SK-N-SH treated with all-trans-retinoic acid at 6 μM for 48 hours (cell line): ENCODE data around the gene UNC5C.

ENCODE experiments used
- ATAC-seq: fragments of 200-7000 bp; cut with Tn5 transposase; 3 replicates; pipeline ENCODE4 v1.9.1; 2020; ENCODE audit warnings: mild to moderate bottlenecking, moderate library complexity
- ARNTL ChIP-seq: fragments of 450-650 bp; formaldehyde crosslinking; IDR thresholded peaks from 2 replicates; pipeline ENCODE4 v1.5.0; 2020; ENCODE audit warnings: low read depth, mild to moderate bottlenecking, moderate library complexity, borderline replicate concordance
- BACH2 ChIP-seq: fragments of 250-450 bp; sonication (Bioruptor Pico); IDR thresholded peaks from 2 replicates; pipeline ENCODE4 v1.9.0; 2021; ENCODE audit warnings: mild to moderate bottlenecking, borderline replicate concordance
- CSDC2 ChIP-seq: fragments of 250-450 bp; sonication (Bioruptor Pico); IDR thresholded peaks from 2 replicates; pipeline ENCODE4 v1.5.0; 2020; ENCODE audit warnings: mild to moderate bottlenecking, moderate library complexity
- ESRRG ChIP-seq: fragments of 250-450 bp; sonication (Bioruptor Pico); IDR thresholded peaks from 2 replicates; pipeline ENCODE4 v1.6.1; 2021; ENCODE audit warnings: mild to moderate bottlenecking
- GLIS3 ChIP-seq: fragments of 250-450 bp; sonication (Bioruptor Pico); IDR thresholded peaks from 2 replicates; pipeline ENCODE4 v1.5.0; 2020; ENCODE audit warnings: mild to moderate bottlenecking, moderate library complexity
- ISL1 ChIP-seq: fragments of 250-450 bp; sonication (Bioruptor Pico); IDR thresholded peaks from 2 replicates; pipeline ENCODE4 v2.1.2; 2022; ENCODE audit warnings: mild to moderate bottlenecking, moderate library complexity
- PPARA ChIP-seq: fragments of 250-450 bp; sonication (Bioruptor Pico); IDR thresholded peaks from 2 replicates; pipeline ENCODE4 v1.5.0; 2020; ENCODE audit warnings: mild to moderate bottlenecking, borderline replicate concordance
- RARB ChIP-seq: fragments of 250-450 bp; sonication (Bioruptor Pico); IDR thresholded peaks from 2 replicates; pipeline ENCODE4 v1.8.0; 2021; ENCODE audit warnings: mild to moderate bottlenecking, moderate library complexity
- SNAI2 ChIP-seq: fragments of 250-450 bp; sonication (Bioruptor Pico); IDR thresholded peaks from 2 replicates; pipeline ENCODE4 v1.5.0; 2020; ENCODE audit warnings: mild to moderate bottlenecking, moderate library complexity
- TCF4 ChIP-seq: fragments of 250-450 bp; sonication (Bioruptor Pico); IDR thresholded peaks from 2 replicates; pipeline ENCODE4 v1.8.0; 2021; ENCODE audit warnings: mild to moderate bottlenecking, moderate library complexity, borderline replicate concordance
- TOX ChIP-seq: fragments of 250-450 bp; sonication (Bioruptor Pico); IDR thresholded peaks from 2 replicates; pipeline ENCODE4 v1.8.0; 2021; ENCODE audit warnings: mild to moderate bottlenecking, moderate library complexity, borderline replicate concordance
- ZC3H10 ChIP-seq: fragments of 250-450 bp; sonication (Bioruptor Pico); IDR thresholded peaks from 2 replicates; pipeline ENCODE4 v1.5.1; 2021; ENCODE audit warnings: mild to moderate bottlenecking, moderate library complexity
- ZFP3 ChIP-seq: fragments of 250-450 bp; sonication (Bioruptor Pico); IDR thresholded peaks from 2 replicates; pipeline ENCODE4 v1.5.0; 2020; ENCODE audit warnings: mild to moderate bottlenecking, moderate library complexity
- ZFP30 ChIP-seq: fragments of 450-650 bp; formaldehyde crosslinking; IDR thresholded peaks from 2 replicates; pipeline ENCODE4 v1.5.0; 2022; ENCODE audit warnings: mild to moderate bottlenecking, moderate library complexity
- ZNF70 ChIP-seq: fragments of 450-650 bp; formaldehyde crosslinking; IDR thresholded peaks from 2 replicates; pipeline ENCODE4 v1.5.0; 2020; ENCODE audit warnings: mild to moderate bottlenecking, moderate library complexity
- ZNF8 ChIP-seq: fragments of 450-650 bp; formaldehyde crosslinking; IDR thresholded peaks from 2 replicates; pipeline ENCODE4 v1.5.0; 2020; ENCODE audit warnings: mild to moderate bottlenecking, moderate library complexity
- TF ChIP-seq, protein P1 (sequence below): fragments of 250-450 bp; sonication (Bioruptor Pico); IDR thresholded peaks from 2 replicates; pipeline ENCODE4 v1.5.0; 2020; ENCODE audit warnings: mild to moderate bottlenecking, moderate library complexity
- TF ChIP-seq, protein P2 (sequence below): fragments of 250-450 bp; sonication (Bioruptor Pico); IDR thresholded peaks from 2 replicates; pipeline ENCODE4 v1.5.1; 2021; ENCODE audit warnings: mild to moderate bottlenecking, moderate library complexity
- TF ChIP-seq, protein P3 (sequence below): fragments of 250-450 bp; sonication (Bioruptor Pico); IDR thresholded peaks from 2 replicates; pipeline ENCODE4 v1.5.1; 2020; ENCODE audit warnings: low read depth, mild to moderate bottlenecking, moderate library complexity
- TF ChIP-seq, protein P4 (sequence below): fragments of 250-450 bp; sonication (Bioruptor Pico); IDR thresholded peaks from 2 replicates; pipeline ENCODE4 v1.8.0; 2020; ENCODE audit warnings: mild to moderate bottlenecking, moderate library complexity, borderline replicate concordance

Gene UNC5C

DNA sequence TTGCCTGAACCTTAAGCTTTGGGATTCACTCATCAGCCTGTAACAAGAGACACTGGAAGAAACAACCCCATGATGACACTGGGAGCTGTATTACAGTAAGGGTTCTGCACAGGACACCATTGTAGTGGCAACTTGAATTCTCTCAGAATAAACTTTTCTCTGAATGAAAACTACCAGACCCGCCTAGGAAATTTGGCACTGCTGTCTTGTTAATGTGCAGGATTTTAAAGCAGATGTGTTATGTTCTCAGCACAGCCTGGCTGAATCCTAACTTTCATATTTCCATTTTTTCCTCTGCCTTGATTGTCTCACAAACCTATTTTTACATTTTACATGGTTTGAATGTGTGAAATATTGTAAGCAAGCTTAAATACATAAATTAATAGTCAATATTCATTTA, 253.6 kb downstream of the UNC5C start:
- TF ChIP-seq, protein P1, sequence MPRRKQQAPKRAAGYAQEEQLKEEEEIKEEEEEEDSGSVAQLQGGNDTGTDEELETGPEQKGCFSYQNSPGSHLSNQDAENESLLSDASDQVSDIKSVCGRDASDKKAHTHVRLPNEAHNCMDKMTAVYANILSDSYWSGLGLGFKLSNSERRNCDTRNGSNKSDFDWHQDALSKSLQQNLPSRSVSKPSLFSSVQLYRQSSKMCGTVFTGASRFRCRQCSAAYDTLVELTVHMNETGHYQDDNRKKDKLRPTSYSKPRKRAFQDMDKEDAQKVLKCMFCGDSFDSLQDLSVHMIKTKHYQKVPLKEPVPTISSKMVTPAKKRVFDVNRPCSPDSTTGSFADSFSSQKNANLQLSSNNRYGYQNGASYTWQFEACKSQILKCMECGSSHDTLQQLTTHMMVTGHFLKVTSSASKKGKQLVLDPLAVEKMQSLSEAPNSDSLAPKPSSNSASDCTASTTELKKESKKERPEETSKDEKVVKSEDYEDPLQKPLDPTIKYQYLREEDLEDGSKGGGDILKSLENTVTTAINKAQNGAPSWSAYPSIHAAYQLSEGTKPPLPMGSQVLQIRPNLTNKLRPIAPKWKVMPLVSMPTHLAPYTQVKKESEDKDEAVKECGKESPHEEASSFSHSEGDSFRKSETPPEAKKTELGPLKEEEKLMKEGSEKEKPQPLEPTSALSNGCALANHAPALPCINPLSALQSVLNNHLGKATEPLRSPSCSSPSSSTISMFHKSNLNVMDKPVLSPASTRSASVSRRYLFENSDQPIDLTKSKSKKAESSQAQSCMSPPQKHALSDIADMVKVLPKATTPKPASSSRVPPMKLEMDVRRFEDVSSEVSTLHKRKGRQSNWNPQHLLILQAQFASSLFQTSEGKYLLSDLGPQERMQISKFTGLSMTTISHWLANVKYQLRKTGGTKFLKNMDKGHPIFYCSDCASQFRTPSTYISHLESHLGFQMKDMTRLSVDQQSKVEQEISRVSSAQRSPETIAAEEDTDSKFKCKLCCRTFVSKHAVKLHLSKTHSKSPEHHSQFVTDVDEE (CRISPR knock-in tag) = no peak
- TF ChIP-seq RARB = no peak
- TF ChIP-seq, protein P2, sequence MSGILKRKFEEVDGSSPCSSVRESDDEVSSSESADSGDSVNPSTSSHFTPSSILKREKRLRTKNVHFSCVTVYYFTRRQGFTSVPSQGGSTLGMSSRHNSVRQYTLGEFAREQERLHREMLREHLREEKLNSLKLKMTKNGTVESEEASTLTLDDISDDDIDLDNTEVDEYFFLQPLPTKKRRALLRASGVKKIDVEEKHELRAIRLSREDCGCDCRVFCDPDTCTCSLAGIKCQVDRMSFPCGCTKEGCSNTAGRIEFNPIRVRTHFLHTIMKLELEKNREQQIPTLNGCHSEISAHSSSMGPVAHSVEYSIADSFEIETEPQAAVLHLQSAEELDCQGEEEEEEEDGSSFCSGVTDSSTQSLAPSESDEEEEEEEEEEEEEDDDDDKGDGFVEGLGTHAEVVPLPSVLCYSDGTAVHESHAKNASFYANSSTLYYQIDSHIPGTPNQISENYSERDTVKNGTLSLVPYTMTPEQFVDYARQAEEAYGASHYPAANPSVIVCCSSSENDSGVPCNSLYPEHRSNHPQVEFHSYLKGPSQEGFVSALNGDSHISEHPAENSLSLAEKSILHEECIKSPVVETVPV (CRISPR knock-in tag) = no peak
- TF ChIP-seq ZC3H10 (CRISPR knock-in tag) = no peak
- TF ChIP-seq ZNF8 = no peak
- TF ChIP-seq, protein P3, sequence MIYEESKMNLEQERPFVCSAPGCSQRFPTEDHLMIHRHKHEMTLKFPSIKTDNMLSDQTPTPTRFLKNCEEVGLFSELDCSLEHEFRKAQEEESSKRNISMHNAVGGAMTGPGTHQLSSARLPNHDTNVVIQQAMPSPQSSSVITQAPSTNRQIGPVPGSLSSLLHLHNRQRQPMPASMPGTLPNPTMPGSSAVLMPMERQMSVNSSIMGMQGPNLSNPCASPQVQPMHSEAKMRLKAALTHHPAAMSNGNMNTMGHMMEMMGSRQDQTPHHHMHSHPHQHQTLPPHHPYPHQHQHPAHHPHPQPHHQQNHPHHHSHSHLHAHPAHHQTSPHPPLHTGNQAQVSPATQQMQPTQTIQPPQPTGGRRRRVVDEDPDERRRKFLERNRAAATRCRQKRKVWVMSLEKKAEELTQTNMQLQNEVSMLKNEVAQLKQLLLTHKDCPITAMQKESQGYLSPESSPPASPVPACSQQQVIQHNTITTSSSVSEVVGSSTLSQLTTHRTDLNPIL (CRISPR knock-in tag) = no peak
- TF ChIP-seq TOX = no peak
- TF ChIP-seq, all 23 proteins: peak for 0
- no peak for ATAC-seq

DNA sequence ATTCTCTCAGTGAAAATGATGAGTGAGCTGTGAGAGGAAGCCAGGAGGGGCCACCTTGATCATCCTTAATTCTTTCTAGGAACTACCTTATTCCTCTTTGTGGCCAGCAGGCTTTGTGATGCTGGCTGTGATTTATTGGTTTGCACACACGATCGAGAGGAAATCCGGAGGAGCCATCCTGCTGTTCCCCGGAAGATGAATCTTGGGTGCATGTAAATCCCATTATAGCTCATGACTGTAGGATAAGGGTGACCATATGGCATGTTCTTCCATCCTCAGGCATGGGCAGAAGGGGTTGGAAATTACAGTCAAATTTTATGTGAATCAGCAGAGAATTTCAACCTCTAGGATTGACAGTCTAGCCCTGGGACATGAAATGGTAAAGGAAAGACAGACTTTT, 254.5 kb downstream of the UNC5C start:
- no peak for ATAC-seq
- TF ChIP-seq ZC3H10 (CRISPR knock-in tag) (no peak), GLIS3 (CRISPR knock-in tag) (no peak), ARNTL (CRISPR knock-in tag) (no peak)
- TF ChIP-seq, protein P4, sequence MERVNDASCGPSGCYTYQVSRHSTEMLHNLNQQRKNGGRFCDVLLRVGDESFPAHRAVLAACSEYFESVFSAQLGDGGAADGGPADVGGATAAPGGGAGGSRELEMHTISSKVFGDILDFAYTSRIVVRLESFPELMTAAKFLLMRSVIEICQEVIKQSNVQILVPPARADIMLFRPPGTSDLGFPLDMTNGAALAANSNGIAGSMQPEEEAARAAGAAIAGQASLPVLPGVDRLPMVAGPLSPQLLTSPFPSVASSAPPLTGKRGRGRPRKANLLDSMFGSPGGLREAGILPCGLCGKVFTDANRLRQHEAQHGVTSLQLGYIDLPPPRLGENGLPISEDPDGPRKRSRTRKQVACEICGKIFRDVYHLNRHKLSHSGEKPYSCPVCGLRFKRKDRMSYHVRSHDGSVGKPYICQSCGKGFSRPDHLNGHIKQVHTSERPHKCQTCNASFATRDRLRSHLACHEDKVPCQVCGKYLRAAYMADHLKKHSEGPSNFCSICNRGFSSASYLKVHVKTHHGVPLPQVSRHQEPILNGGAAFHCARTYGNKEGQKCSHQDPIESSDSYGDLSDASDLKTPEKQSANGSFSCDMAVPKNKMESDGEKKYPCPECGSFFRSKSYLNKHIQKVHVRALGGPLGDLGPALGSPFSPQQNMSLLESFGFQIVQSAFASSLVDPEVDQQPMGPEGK (CRISPR knock-in tag) = no peak

DNA sequence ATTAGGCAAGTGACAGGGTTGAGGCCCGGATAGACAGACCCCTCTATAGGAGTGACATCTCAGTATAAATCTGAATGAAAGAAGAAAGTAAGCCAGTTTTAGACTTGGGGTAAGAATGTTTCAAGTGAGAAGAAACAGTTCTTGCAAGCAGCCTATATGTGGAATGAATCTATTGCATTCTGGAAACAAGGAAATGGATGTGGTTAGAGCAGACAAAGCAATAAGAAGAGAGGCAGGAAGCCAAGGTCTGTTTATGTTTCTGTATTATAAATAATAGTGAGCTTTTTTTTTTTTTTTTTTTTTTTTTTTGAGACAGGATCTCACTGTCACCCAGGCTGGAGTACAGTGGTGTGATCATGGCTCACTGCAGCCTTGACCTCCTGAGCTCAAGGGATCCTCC, 255.8 kb downstream of the UNC5C start:
- no peak for ATAC-seq
- TF ChIP-seq PPARA (CRISPR knock-in tag) = no peak
- no peak for TF ChIP-seq ZNF70 (CRISPR knock-in tag)
- TF ChIP-seq BACH2 (CRISPR knock-in tag) = no peak
- TF ChIP-seq, protein P2 (CRISPR knock-in tag) = no peak
- TF ChIP-seq ZNF8 = no peak
- no peak for TF ChIP-seq ZFP30 (CRISPR knock-in tag)
- no peak for TF ChIP-seq ZFP3 (CRISPR knock-in tag)
- TF ChIP-seq, protein P3 (CRISPR knock-in tag) = no peak
- TF ChIP-seq, protein P1 (CRISPR knock-in tag) = no peak
- no peak for TF ChIP-seq ZC3H10 (CRISPR knock-in tag)
- no peak for TF ChIP-seq ESRRG (CRISPR knock-in tag)
- TF ChIP-seq TCF4 (CRISPR knock-in tag) = no peak
- TF ChIP-seq ISL1 (CRISPR knock-in tag) = no peak
- TF ChIP-seq CSDC2 (CRISPR knock-in tag) = no peak
- TF ChIP-seq, protein P4 (CRISPR knock-in tag) = no peak
- TF ChIP-seq TOX = no peak
- TF ChIP-seq SNAI2 (CRISPR knock-in tag) = no peak
- no peak for TF ChIP-seq GLIS3 (CRISPR knock-in tag)
- TF ChIP-seq ARNTL (CRISPR knock-in tag) = no peak
- TF ChIP-seq RARB = no peak
